HG02840 (cell line): ENCODE measurements around the gene TUBA4B.
"Not testable (repeated sequence)": the region's sequence is repeated elsewhere in the genome, so short reads cannot be mapped to it uniquely, and the experiment has no call there.

Experiments
- ATAC-seq: cut with Tn5 transposase; IDR thresholded peaks from one replicate; pipeline ENCODE4 v1.9.1; 2021; ENCODE audit warnings: mild to moderate bottlenecking, moderate library complexity, moderate number of reproducible peaks; ENCODE audit not compliant: unreplicated experiment, low FRiP score

The TUBA4B gene

DNA sequence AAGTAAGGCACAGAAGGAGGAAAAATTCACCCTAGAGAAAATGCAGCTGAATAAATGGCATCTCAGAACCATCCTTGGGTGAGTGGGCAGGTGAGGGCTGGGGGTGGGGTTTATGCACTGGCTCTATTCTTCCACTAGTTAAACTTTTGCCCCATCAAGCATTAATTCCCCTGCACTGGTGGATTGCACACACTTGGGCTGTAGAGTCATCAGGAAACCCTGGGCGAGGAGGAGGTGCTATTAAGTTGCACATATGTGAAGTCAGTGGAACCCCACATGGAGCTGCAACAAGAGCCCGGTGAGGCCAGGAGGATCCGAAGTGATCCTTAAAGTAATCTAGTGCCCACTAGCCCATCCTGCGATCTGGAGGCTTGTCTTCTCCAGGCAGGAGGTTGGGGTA, 19.3 kb downstream of the TUBA4B start:
- ATAC-seq, result no peak

DNA sequence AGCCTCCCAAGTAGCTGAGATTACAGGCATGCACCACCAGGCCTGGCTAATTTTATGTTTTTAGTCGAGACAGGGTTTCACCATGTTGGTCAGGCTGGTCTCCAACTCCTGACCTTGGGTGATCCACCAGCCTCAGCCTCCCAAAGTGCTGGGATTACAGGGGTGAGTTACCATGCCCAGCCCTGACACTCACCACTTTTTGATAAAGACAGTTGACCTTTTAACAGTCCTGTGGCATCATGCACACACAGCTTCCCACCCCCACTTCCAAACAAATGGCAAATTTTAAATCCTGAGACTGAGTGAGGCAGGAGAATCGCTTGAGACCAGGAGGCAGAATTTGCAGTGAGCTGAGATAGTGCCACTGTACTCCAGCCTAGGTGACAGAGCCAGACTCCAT, 20.0 kb downstream of the TUBA4B start:
- no peak for ATAC-seq

DNA sequence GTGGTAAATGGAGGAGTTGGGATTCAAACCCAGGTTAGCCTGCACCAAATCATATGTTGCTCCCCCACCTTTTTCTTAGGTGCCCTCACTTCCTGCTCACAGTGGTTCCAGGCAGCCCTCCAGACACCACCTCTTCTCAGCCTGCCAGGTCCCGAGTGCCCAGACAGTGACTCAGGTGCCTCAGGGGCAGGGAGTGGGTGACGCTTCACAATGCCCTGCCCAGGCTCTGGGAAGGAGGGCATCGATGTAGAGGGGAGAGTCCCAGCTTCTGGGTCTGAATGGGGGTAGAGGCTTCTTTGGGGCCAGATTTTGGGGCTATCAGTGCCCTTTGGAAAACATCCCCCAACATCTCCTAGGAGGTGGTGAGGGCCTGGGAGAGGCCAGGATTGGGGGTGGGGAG, 20.9 kb downstream of the TUBA4B start:
- ATAC-seq, result no peak

DNA sequence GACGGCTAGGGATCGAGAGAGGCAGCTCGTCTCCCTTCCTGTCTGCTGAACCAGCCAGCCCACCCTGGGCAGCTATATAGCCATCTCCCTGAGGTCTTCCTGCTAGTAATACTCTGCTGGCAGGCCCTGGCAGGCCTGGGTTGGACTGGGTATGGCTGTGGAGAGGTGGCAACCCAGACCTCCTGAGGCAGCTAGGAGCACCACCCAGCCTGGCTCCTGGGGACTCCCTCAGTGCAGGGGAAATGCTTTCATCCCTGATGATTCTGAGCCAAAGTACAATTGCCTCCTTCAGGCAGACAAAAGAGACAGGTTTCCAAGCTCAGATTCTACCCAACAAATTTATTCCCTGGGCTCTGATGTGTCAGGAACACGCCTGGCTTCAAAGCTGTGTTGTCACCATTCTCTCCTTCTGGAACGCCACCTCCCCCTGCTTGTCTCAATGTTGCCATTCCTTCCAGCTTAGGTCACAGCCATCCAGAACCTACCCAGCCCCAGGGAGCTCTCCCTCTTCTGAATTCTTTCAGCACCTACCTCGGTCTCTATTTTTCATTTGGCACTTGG, 21.4 kb downstream of the TUBA4B start:
- ATAC-seq, result no peak

DNA sequence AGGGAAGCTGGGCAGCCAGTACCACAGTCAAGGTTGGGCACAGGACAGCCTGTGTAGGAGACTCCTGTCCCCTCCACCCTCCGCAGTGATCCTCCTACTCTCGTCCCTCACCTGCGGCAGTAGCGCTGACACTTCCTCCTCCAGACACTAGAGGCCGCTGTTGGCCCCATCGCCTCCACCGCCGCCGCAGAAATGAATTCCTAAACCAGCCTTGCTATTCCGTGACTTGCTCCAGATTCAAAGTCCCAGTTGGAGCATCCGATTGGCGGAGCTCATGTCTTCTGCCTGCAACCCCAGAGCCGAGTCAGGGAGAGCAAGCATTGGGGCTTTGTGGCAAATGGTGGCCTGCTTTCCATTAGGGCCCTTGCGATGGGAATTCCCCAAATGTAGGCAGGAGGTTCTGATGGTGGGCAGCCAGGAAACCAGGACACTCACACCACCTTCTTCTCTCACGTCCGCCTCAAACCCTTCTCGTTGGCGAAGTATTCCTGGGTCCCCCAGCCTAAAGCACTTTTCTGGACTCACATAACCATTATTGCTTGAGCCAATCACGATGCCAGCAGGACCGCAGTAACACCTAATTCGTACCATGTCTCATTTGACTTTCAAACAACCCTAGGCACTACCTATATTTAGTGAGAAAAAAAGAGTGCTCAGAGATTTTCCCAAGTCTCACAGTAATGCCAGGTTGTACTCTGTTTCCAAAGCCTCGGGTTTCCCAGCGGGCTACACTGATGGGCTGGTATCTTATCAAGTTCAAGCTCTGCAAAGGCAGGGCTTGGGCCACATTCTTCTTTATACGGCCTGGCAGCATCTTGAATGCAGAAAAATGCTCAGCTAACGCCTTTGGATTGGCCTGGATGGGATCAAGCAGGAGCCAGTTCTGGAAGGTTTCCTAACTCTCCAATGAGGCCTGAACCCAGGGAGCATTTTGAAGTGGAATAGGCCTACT, 24.9 kb downstream of the TUBA4B start:
- no peak for ATAC-seq

DNA sequence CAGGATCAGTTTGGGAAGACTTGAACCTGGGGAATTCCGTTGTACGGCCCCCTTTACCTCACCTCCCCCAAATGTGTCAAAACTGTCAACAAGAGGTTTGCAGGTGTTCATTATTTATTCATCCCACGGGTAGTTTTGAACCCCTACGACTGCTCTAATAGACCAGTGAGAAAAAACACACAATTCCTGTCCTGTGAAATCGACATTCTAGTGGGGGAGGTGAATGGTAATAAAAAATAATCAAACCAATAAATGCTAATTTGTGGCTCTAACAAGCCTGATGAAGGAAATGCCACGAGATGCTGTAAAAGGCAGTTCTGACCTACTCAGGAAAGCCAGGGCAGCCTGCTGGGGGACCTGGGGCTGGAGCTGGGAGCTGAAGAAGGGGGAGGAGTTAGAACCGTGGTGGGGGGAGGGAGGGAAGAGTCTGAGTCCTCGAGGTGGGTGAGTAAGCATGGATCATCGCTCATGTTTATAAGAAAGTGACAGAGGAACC, 25.7 kb downstream of the TUBA4B start:
- peak; percentile 2 for ATAC-seq

DNA sequence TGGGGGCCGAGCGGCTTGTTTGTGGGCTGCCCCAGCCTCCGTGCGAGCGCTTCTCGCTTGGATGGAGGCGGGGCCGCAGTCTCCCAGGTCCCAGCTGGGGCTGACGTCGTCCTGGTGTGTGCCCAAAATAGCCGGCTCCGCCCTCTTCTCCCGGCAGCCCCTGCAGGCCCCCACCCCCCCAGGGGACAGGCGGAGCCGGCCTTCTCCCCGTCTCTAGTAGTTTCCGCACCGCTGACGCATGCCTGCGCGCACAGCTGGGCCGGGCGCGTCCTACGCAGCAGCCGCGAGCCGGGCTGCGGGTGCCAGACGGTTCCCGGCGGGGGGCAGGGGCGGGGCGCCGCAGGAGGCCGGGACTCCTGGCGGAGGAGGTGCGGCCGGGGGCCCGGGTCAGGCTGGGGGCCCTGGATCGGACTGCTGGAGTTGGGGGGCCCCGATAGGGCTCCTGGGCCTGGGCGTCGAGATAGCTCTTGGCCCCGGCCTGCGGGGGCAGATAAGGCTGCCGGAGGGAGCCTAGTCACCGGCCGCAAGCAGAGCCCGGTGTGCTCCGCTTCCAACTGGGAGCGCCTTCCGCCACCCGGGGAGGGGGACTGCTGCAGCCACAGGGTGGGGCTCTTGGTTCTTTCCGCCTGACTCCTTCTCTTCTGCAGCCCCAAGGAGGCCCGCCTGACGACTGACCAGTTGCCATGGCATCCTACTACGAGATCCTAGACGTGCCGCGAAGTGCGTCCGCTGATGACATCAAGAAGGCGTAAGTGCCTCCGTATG, 26.3 kb downstream of the TUBA4B start, which contains the start of gene DNAJB2:
TSS of gene DNAJB2 (plus strand) at position 216 of the 765 bp plus-strand sequence. CDS start at position 684, 468 bp downstream.
- ATAC-seq, result peak; percentile 88

DNA sequence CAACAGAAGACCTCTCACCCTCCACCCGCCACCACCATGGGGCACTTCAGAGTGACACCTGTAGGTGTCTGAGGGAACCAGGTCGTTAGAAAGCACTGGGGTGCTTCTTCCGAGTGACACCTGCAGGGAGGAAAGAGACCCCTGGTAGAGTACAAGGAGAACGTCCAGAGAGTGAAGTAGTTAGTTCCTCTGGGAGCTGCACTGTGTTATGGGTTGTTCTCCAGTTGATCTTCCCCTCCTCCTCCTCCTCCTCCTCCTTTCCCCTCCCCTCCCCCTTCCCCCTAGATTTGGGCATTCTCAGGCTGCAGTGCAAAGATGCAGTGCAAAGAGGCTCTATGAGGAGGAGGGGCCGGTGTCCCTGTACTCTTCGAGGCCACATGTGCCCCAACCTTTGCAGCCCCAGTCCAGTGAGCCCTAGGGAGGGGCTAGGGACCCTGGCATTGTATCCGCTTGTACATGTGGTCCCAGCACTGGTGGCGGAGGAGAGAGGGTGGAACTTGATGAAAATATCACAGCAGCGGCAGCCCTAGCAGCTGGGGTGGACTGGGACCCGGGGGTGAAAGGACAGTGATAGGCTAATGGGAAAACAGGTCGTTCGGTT, 27.0 kb downstream of the TUBA4B start:
- no peak for ATAC-seq

DNA sequence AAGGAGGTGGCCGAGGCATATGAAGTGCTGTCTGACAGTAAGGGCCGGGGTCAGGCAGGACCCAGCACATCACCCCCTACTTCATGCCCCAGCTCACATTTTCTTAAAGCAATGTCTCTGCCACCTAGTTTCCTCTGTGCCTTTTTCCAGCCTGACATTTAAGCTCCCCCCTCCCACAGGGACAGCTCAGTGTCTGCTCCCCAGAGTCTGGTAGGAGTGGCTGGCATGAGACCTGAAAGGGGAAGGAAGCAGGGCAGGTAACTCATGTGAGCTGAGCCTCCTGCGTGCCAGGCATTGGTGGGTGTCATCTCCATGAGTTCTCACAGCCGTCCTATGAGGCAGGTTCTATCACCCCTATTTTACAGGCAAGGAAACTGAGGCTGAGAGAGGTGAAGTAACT, 27.6 kb downstream of the TUBA4B start:
- ATAC-seq, result no peak

DNA sequence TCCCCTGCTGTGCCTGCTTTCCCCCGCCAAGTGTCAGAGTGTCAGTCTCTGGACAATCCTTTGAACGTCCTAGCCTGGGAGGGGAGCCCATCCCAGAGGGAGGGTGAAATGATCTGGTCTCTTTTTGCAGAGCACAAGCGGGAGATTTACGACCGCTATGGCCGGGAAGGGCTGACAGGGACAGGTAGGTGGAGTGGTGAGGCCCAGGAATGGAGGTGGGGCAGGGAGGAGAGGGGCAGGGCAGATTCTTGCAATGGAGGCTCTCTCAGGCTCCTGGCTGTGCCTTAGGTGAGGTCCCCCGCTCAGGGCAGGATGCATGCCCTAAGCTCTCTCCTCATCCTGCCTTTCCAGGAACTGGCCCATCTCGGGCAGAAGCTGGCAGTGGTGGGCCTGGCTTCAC, 28.5 kb downstream of the TUBA4B start:
- no peak for ATAC-seq

DNA sequence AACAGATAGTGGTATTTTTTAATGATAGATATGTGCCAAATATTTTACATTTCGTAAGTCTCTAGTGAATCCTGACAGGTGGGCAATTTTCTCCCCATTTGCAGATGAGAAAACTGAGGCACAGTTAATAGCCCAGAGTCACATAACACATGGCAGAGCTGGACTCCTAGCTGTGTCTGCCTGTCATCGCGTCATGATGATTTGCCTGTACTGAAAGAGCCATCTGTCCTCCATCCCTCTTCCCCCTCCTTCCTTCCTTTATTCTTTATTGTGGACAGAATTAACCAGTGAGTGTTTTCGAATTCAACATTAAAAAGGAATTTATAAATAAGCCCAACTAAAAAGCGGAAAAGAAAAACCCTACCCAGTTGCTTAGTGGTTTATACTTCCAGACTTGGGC, 29.3 kb downstream of the TUBA4B start:
- ATAC-seq, result no peak

DNA sequence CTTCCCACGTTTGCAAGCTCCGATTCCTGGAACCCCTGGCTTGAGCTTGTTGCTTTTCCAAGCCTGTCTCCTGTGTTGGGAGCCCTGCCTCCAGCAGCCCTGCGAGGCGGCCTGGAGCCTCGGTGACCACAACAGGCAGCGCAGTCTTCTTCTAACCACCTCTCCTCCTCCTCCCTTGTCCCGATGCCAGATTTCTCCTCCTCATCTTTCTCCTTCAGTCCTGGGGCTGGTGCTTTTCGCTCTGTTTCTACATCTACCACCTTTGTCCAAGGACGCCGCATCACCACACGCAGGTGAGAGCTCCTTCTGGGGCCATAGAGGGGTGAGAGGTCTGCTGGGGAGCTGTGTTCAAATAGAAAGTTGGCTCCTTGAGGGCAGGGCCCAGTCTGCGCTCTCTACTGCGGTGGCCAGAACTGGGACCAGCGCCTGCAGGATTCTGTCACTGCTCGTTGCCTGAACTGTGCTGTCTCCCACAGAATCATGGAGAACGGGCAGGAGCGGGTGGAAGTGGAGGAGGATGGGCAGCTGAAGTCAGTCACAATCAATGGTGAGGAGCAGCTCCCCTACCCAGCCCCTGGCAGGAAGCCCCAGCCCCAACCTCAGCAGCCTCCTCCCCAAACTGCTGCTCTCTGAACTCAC, 30.0 kb downstream of the TUBA4B start:
- no peak for ATAC-seq

DNA sequence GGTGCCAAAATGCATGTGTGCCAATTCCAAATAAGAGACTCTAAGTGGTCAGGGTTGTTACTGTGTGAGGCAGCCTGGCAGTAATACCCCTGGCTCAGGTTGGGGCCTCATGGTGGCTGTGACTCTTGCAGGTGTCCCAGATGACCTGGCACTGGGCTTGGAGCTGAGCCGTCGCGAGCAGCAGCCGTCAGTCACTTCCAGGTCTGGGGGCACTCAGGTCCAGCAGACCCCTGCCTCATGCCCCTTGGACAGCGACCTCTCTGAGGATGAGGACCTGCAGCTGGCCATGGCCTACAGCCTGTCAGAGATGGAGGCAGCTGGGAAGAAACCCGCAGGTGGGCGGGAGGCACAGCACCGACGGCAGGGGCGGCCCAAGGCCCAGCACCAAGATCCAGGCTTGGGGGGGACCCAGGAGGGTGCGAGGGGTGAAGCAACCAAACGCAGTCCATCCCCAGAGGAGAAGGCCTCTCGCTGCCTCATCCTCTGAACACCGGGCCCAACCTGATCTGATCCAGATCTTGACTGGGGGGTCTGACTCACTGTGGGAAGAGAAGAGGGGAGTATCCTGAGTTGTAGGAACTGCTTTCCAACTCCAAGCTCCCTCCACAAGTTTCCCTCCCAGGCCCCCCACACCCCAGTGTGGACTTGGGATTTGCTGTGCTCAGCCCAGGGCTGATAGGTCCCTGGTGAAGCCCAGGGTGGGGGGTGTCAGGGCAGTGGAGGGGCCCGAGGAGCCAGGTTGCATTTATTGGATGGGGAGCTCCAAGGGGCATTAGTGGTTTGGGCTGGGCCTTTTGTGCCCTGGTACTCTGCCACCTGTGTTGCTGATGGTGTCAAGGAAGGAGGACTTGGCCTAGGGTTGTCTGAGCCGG, 31.7 kb downstream of the TUBA4B start:
- ATAC-seq, result no peak

DNA sequence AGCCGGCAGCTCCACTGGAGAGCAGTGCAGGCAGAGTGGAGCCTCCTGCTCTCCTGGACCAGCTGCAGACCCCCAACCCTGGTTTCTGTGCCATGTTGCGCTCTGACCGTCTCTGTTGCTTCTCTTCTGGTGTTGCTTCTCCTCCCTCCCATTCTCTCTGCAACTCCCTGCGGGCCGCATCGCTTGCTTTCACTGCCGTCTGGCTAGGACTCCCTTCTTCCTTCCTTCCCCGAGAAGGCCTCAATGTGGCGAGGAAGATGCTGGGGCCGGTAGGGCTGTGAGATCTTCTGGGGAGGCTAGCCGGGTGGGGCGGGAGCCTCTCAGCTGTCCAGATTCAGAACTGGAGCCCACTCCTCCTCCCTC, 32.3 kb downstream of the TUBA4B start:
- ATAC-seq, result no peak

DNA sequence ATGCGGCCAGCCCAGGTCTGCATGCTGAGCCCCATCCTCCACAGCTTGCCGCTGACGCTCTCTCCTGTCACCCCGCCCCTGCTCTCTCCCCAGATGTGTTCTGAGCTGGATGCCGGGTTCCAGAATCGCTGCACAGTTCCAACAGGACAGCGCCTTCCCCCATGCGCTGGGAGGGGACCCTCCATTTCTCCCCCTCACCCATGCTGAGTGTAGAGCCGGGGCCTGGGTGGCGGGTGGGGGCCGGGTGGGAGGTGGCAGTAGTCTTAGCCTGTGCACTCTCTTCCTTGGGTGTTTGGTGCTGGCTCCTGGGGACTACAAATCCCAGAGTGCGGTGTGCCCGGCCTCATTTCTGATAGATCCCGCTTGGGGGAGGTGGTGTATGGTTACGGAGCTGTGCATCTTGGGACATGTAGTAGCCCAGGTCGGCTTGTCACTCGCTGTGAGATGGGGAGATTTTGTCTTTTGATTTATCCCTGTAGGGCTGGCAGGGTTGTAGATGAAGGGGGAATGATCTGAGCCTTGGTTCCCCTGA, 32.9 kb downstream of the TUBA4B start:
- ATAC-seq, result no peak

DNA sequence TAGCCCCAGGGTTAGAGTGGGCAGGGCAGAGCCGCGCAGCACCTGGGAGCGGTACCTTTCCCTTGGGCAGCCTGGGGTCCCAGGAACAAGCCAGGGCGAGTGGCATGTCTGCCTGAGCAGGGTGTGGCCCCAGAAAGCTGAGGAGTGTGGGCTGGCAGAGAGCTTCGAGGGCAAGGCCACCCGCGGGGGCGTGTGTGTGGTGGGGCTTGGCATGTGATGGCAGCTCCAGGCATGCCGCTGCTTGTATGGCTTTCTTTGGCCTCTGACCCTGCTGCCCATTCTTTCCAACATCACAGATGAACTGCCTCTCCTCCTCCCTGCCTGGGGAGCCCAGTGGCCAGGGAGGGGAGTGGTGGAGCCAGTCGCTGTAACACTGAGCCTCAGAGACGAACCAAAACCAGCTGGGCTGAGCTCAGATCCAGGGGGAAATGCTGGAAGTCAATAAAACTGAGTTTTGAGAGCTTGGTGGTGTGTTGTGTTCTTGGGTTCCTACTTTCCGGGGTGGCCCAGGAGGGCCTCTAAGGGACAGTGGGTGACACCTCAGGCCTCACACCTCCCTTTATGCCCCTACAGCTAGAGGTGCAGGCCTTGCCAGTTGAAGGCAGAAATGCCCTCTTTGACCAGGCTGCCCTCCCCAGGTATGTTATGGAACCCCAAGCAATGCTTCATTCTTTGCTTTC, 33.5 kb downstream of the TUBA4B start:
- no peak for ATAC-seq

DNA sequence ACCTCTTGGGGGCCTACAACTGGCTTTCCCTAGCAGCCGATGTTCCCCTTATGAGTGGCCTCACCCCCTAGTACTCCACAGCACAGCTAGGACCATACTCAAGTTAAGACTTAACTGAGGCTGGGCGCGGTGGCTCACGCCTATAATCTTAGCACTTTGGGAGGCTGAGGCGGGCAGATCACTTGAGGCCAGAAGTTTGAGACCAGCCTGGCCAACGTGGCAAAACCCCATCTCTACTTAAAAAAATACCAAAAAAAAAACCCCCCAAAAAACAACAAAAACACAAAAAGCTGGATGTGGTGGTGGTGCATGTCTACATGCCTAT, 34.0 kb downstream of the TUBA4B start:
- ATAC-seq, result not testable (repeated sequence)

DNA sequence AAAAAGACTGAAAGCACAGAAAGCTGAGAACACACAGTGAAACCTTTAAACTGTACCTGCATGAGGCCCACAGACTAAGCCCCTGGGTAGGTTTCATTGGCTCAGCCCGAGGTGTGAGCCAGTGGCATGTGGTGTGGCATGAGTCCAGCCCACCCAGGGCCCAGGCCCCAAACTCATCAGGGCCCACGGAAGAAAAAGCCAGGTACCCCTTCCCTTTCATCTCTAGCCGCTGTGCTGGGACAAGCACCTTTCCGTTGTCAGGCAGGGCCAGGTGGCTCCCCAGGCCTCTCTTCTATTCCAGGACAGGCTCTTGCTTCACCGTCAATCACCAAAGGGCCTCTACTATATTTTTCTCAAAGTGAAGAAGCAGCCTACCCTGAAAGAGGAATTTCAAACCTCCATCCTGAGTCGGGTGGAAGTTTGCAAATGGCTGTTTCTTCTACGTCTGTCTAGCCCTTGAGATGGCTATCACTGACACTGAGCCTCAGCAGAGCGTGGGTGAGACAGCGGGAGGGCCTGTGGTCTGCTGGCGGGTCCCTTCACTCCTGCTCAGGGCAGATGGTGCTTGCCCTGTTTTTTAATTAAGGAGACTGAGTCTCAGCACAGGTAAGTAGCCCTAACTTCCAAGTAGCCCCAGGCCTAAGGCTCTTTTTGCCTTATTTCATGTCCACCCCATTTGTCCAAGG, 34.7 kb downstream of the TUBA4B start:
- no peak for ATAC-seq
